ENCODE measurements around the gene CC2D2B.
"Not testable (repeated sequence)": the region's sequence is repeated elsewhere in the genome, so short reads cannot be mapped to it uniquely, and the experiment has no call there.

The CC2D2B gene

DNA sequence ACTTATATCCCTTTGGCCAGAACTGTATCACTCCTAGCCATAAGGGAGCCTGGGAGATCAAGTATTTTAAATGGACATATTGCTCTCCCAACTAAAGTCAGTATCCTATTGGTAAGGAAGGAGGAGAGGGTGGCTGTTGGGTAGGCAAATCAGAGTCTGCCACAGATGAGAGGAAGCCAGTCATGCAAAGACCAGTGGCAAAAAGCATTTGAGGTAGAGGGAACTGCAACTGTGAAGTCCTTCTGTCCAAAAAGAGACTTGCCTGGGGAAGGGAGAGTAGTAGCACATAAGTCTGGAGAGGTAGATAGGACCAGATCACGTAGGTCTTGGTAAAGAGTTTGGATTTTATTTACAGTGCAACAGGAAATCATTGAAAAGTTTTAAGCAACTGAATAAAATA is 126.8 kb downstream of the CC2D2B start:
- DNase-seq = no peak

DNA sequence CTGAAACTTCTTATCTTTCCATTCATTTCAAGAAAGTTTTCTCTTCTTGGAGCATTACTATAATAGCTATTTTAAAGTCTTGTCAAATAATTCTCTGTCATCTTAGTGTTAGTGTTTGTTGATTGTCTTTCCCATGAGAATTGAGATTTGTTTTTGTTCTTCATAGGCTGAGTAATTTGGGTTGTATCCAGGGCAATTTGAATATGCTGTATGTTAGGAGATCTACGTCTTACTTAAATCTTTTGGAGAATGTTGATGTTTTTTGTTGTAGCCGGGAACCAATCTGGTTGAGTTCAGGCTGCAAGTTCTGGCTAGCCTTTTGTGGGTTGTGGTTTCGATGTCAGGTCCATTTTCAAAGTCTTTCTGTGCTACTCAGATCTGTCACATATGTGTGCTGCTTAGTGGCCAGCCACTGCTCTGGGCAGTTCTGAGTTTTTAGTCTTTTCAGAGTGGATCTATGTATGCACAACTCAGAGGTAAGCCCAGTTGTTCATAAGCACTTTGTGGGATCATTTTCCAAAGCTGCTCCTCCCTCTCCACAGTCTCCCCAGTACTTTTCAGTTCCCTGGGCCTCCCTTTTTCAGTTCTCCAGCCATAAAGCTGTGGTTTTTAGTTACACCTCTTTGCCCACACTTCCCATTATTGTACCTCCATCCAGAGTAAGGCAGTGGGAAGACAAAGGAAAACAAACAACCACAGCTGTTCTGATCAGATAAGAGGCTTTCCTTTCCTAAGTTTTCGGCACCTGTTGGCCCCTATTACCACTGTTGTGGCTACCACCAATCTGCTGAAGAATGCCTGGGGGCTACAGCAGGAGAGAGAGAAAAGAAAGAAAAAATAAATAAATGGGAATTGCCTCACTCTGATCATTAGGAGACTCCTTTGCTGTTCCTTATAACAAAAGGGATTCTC is 131.0 kb downstream of the CC2D2B start:
- DNase-seq = no peak

DNA sequence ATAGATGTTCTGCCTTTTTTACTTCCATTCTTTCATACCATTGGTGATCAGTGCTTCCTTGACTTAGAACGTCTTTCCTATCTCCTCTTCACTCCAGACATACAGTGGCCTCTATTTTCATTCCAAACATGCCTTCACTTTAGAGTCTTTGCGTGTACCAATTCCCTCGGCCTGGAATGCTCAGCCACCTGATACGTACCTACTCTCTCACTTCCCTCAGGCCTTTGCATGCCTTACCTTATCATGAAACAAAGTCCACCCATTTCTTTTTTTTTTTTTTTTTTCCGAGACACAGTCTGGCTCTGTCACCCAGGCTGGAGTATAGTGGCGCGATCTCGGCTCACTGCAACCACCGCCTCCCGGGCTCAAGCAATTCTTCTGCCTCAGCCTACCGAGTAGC is 133.4 kb downstream of the CC2D2B start:
- DNase-seq = no peak

DNA sequence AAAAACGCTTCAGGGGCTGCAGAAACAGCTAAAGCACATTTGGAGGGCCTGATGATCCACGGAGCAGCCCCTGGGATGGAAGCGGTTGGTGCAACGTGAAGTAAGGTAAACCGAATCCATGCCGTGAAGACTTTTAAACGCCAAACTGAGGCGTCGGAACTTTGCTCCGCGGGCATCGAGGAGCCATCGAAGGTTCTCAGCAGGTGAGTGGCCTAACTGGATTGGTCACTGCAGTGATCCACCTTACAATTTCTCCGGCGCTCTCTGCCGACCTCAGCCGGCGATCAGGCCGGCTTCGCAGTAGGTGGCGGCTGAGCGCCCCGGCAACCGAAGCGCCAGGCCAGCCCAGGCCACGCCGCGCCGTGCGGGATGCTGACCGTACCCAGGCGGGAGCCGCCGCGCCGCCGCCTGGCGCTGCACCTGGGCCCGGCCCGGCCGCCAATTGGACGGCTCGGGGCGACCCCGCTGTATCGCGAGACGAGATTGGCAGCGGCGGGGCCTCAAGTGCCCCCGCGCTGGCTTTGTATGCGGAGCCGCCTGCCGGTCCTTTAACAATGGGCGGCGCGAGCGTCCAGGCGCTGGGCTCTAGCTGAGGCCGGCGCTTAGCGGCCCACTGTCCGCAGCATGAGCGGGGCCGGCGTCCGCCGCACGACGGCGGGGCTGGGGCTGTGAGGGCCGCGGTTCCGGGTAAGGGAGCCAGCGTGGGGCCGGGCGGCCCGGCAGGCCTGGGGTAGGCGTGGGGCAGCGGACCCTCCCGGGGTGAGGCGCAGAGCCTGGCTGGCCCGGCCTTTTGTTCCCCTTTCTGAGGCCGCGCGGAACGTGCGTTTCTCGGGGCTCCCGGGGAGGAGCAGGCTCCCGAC is 135.5 kb downstream of the CC2D2B start, which contains the start of gene CCNJ:
CCNJ (plus strand) TSS at position 551 of the 860 bp plus-strand sequence. CDS start 811 bp downstream, outside the sequence.
- DNase-seq = peak; percentile 27

- DNase-seq = no peak
Observed at GRCh38 chr10:96043893-96044715, 136.3 kb downstream of the CC2D2B start.

DNA sequence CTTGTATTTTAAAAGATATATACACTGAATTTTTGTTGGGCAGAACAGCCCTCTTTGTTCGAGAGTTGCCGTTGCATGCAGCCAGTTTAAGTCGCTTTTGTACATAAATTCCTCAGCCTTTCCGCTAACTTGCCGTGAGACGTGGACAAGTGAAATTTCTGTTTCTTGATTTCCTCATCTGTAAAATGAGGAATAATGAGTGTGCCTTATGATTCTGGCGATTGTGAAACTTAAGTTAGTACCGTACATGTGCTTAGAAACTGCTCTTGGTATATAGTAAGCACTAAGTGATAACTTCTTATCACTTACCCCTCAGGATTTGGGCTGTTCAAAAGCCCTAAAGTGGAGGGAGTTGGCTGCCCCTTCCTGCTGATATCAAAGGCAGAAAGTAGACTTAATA is 137.0 kb downstream of the CC2D2B start:
- DNase-seq = no peak

DNA sequence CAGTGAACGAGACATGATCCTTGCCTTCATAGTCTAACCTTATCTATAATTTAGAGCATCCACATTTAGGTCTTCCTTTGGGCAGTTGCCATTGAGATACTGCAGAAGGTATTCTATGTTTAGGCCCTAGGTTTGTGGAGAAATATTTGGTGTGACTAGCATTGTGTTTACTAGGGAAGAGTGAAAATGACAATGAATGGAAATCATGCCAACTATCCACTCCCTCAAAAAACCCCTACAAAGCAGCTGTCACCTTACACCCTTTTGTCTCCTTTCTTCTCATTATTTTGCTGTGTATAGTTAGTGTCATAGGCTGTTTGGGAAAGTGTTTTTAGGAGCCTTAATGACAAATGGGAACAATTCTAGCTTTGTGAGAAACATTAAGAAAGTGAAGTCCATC is 138.8 kb downstream of the CC2D2B start:
- no peak for DNase-seq

- no peak for DNase-seq
Observed at GRCh38 chr10:96047004-96047649, 139.4 kb downstream of the CC2D2B start.

- DNase-seq = not testable (repeated sequence)
Observed at GRCh38 chr10:96047925-96048324, 140.2 kb downstream of the CC2D2B start.

GRCh38 chr10:96049340-96049739 is 141.6 kb downstream of the CC2D2B start:
- no peak for DNase-seq

GRCh38 chr10:96053985-96054384 is 146.2 kb downstream of the CC2D2B start:
- DNase-seq = no peak

GRCh38 chr10:96056787-96057186 is 149.0 kb downstream of the CC2D2B start:
- no peak for DNase-seq

DNA sequence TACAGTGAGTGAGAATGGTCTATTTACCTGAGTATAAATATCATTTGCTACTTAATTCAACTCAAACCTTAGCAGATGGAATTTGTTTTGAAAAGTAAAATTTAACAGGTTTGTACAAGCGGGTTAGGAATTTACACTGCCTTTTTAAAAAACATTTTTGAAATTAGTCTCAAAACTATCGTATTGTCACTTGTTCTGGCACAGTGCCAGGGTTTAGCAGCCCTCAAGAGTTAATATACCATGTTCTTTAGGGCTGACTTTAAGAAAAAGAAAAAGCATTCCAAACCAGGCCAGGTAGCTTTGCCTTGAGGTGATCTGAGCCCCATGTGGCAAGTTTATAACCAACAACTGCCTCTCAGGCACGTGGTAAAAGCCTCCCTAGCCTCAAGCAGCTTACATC is 153.5 kb downstream of the CC2D2B start:
- no peak for DNase-seq

DNA sequence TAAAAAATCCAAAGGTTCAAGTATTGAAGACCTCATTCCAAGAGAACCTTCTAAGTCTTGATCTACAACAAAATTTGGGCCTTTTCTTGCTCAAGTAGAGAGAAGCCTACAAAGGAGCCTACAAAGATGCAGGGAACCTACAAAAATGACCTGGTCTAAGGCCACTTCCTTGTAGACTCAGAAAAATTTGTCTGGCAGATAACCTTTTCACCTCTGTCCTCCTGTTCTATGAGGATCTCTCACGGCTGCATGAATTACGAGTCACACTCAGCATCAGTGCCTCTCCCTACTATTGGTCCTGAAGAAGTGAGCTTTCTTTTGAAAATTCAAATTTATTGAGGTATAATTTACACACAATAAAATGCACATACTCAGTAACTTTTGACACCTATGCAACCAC is 164.9 kb downstream of the CC2D2B start:
- no peak for DNase-seq

- DNase-seq = no peak
Observed at GRCh38 chr10:96073722-96074121, 165.9 kb downstream of the CC2D2B start.

GRCh38 chr10:96074776-96075175 is 167.0 kb downstream of the CC2D2B start:
- DNase-seq = no peak

DNA sequence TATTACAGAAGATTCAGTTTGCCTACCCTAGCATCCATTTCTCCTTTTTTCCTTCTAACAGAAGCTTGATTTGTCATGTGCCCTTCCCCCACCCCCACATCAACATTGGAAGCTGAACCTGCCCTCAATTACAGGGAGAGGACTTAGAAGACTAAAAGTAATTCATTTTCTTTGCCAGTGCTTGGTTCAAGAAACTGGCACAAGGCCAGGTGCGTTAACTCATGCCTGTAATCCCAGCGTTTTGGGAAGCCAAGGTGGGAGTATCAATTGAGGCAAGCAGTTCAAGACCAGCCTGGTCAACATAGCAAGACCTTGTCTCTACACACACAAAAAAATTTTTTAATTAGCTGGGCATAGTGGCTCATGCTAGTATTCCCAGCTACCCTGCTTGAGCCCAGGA is 168.2 kb downstream of the CC2D2B start:
- DNase-seq = no peak

GRCh38 chr10:96077156-96077555 is 169.4 kb downstream of the CC2D2B start:
- no peak for DNase-seq

- DNase-seq = no peak
Observed at GRCh38 chr10:96082153-96082552, 174.4 kb downstream of the CC2D2B start.

Data from NCI-H1694 (cell line).